ENCODE data around the gene SPATA20. TPM values are rescaled to one million over a fixed set of nuclear protein-coding genes. Genes with fewer than 3 reads are reported as not detected.

SPATA20 gene
- total RNA-seq, 4 donors from 2014 or later = 116 to 437 (median 228) TPM

GRCh38 chr17:50560185-50560824 is 13.3 kb downstream of the SPATA20 start, which contains the start of gene CACNA1G:
TSS of gene CACNA1G (plus strand) at chr17:50560715. CDS start at chr17:50561460, 745 bp downstream.
- H3K36me3 ChIP-seq = peaks cover 0 to 6% (median 0%) of the 10 kb centered on the region in 4 donors
- WGBS, 2 donors (ENCODE audit: low coverage in 1 of 2) = 1% methylated on average over 23 of the region's 56 CpGs; no CpG with 5 or more reads in 1 of the 2 donors
- H3K4me3 ChIP-seq = peak within 1 kb of the TSS; percentile 31 to 56 (median 43)
- H3K27ac ChIP-seq = no peak within 1 kb of the TSS
- H3K9me3 ChIP-seq = no peaks in the 10 kb centered on the region
- intact Hi-C loops (cut with DNase I; ENCODE audit: low total_unique reads) = no loop called here
- peaks cover 31 to 43% (median 35%) of the 10 kb centered on the region in 4 donors for H3K4me1 ChIP-seq
- in situ Hi-C loops (cut with MboI; ENCODE audit: low pct_ligation_motif_present in 1 of 4, low pct_unique_long_range_greater_than_20kb in 1 of 4, low sequenced_read_pairs in 3 of 4) = no loop called here
- DNase-seq = peak; percentile 92
- peak in 2 of 3 donors; percentile 9 to 19 for TF ChIP-seq POLR2AphosphoS5 (IDR thresholded peaks at IDR 0.05)
- TF ChIP-seq EP300 (IDR thresholded peaks at IDR 0.05; ENCODE audit: low read depth) = no peak
- H3K27me3 ChIP-seq = peaks cover 74% of the 10 kb centered on the region

- WGBS, 2 donors (ENCODE audit: low coverage in 1 of 2) = 4% methylated on average over 66 of the region's 88 CpGs; no CpG with 5 or more reads in 1 of the 2 donors
Measured at GRCh38 chr17:50560931-50561745, 14.2 kb downstream of the SPATA20 start.

GRCh38 chr17:50561746-50562141 is 14.8 kb downstream of the SPATA20 start:
- 0% methylated on average over 21 of the region's 27 CpGs; no CpG with 5 or more reads in 1 of the 2 donors for WGBS, 2 donors (ENCODE audit: low coverage in 1 of 2)
- TF ChIP-seq CTCF (IDR thresholded peaks at IDR 0.05) (no peak), POLR2A (IDR thresholded peaks at IDR 0.05) (no peak), POLR2AphosphoS5 (IDR thresholded peaks at IDR 0.05) (no peak), EP300 (IDR thresholded peaks at IDR 0.05; ENCODE audit: low read depth) (no peak)
- intact Hi-C loops (cut with DNase I; ENCODE audit: low total_unique reads) = no loop called here
- Histone ChIP-seq H3K4me1 (peaks cover 31 to 46% (median 35%) of the 10 kb centered on the region in 4 donors), H3K36me3 (no peaks in the 10 kb centered on the region), H3K27me3 (peaks cover 88% of the 10 kb centered on the region), H3K9me3 (no peaks in the 10 kb centered on the region), H3K4me3 (peak overlapping the region in 1 of 4 donors; percentile 56), H3K27ac (no peak overlapping the region)
- no peak for DNase-seq
- in situ Hi-C loops (cut with MboI; ENCODE audit: low pct_ligation_motif_present in 1 of 4, low pct_unique_long_range_greater_than_20kb in 1 of 4, low sequenced_read_pairs in 3 of 4) = no loop called here

More at GRCh38 chr17:50560931-50561745, 14.2 kb downstream of the SPATA20 start:
- no peak for DNase-seq
- peak overlapping the region; percentile 31 to 56 (median 43) for H3K4me3 ChIP-seq
- no peak overlapping the region for H3K27ac ChIP-seq
- peaks cover 0 to under 1% (median 0%) of the 10 kb centered on the region in 4 donors for H3K36me3 ChIP-seq
- in situ Hi-C loops (cut with MboI; ENCODE audit: low pct_ligation_motif_present in 1 of 4, low pct_unique_long_range_greater_than_20kb in 1 of 4, low sequenced_read_pairs in 3 of 4) = no loop called here
- TF ChIP-seq EP300 (IDR thresholded peaks at IDR 0.05; ENCODE audit: low read depth) (no peak), POLR2AphosphoS5 (IDR thresholded peaks at IDR 0.05) (no peak), CTCF (IDR thresholded peaks at IDR 0.05) (no peak), POLR2A (IDR thresholded peaks at IDR 0.05) (no peak)
- peaks cover 31 to 46% (median 35%) of the 10 kb centered on the region in 4 donors for H3K4me1 ChIP-seq
- H3K9me3 ChIP-seq = no peaks in the 10 kb centered on the region
- H3K27me3 ChIP-seq = peaks cover 82% of the 10 kb centered on the region
- intact Hi-C loops (cut with DNase I; ENCODE audit: low total_unique reads) = no loop called here

- no peak for TF ChIP-seq CTCF (IDR thresholded peaks at IDR 0.05)
- no peak for TF ChIP-seq POLR2A (IDR thresholded peaks at IDR 0.05)
- TF ChIP-seq POLR2AphosphoS5 (IDR thresholded peaks at IDR 0.05) = no peak
- TF ChIP-seq EP300 (IDR thresholded peaks at IDR 0.05; ENCODE audit: low read depth) = no peak
- DNase-seq = no peak
- Histone ChIP-seq H3K4me1 (peaks cover 31 to 46% (median 35%) of the 10 kb centered on the region in 4 donors), H3K27ac (no peak overlapping the region), H3K36me3 (no peaks in the 10 kb centered on the region), H3K4me3 (no peak overlapping the region), H3K27me3 (peaks cover 96% of the 10 kb centered on the region), H3K9me3 (no peaks in the 10 kb centered on the region)
- intact Hi-C loops (cut with DNase I; ENCODE audit: low total_unique reads) = no loop called here
- in situ Hi-C loops (cut with MboI; ENCODE audit: low pct_ligation_motif_present in 1 of 4, low pct_unique_long_range_greater_than_20kb in 1 of 4, low sequenced_read_pairs in 3 of 4) = no loop called here
- 0 to 28% methylated on average over 5 to 22 of the region's 22 CpGs for WGBS, 2 donors (ENCODE audit: low coverage in 1 of 2)
Measured at GRCh38 chr17:50562242-50563091, 15.5 kb downstream of the SPATA20 start.
